Measurements from ENCODE around the gene NEK7. TPM values are rescaled to one million over a fixed set of nuclear protein-coding genes. Genes with fewer than 3 reads are reported as not detected.
A peak's percentile ranks its signal among the peaks of the same experiment; 100 is the strongest.

The NEK7 gene
- total and polyA plus RNA-seq, 9 of the 15 experiments (the other 6 are each of a cell fraction or from before 2014, with no cell fraction given): 8.5 to 37.3 (median 27.7) TPM

GRCh38 chr1:198156745-198157240, at the start of gene NEK7 (continued):
- TF ChIP-seq RBM17 (IDR thresholded peaks at IDR 0.05; ENCODE audit: borderline replicate concordance, low read depth, low read length) (no peak), ETV6 (IDR thresholded peaks at IDR 0.05; ENCODE audit: borderline replicate concordance in 1 of 2, low read depth in 2 of 2, low read length in 1 of 2) (no peak), ETV6 (CRISPR knock-in tag; IDR thresholded peaks at IDR 0.05; ENCODE audit: borderline replicate concordance) (no peak), MCM2 (IDR thresholded peaks at IDR 0.05; ENCODE audit: low read depth) (no peak), COPS2 (conservative IDR thresholded peaks at IDR 0.05) (no peak), POLR2G (IDR thresholded peaks at IDR 0.05; ENCODE audit: low read depth, low read length) (peak; percentile 97), ZNF589 (CRISPR knock-in tag; IDR thresholded peaks at IDR 0.05; ENCODE audit: low read depth) (no peak), ZFPM2 (CRISPR knock-in tag; IDR thresholded peaks at IDR 0.05) (no peak), SIX5 (IDR thresholded peaks at IDR 0.05; ENCODE audit: borderline replicate concordance in 1 of 2, insufficient read depth in 1 of 2, low read depth in 1 of 2, low read length in 2 of 2) (no peak), POLR2B (IDR thresholded peaks at IDR 0.05; ENCODE audit: low read depth, partially characterized antibody) (peak; percentile 68), DACH1 (IDR thresholded peaks at IDR 0.05; ENCODE audit: partially characterized antibody) (no peak), HDAC1 (IDR thresholded peaks at IDR 0.05) (no peak), PYGO2 (tag; IDR thresholded peaks at IDR 0.05) (no peak), CBFA2T2 (conservative IDR thresholded peaks at IDR 0.05) (no peak), MXD1 (CRISPR knock-in tag; IDR thresholded peaks at IDR 0.05; ENCODE audit: borderline replicate concordance, poor library complexity, severe bottlenecking) (no peak), NFIX (CRISPR knock-in tag; IDR thresholded peaks at IDR 0.05; ENCODE audit: low read depth) (no peak), FOXA3 (CRISPR knock-in tag; conservative IDR thresholded peaks at IDR 0.05 in 1 of 2, IDR thresholded peaks at IDR 0.05 in 1 of 2) (peak; percentile 88 to 91), HLTF (IDR thresholded peaks at IDR 0.05) (no peak), HOXB6 (CRISPR knock-in tag; IDR thresholded peaks at IDR 0.05; ENCODE audit: borderline replicate concordance) (no peak), GTF2E2 (tag; IDR thresholded peaks at IDR 0.05) (peak; percentile 93; the same call in 1 of the 2 replicates), HMG20B (CRISPR knock-in tag; IDR thresholded peaks at IDR 0.05) (no peak), YBX1 (IDR thresholded peaks at IDR 0.05) (no peak), ZBTB1 (CRISPR knock-in tag; IDR thresholded peaks at IDR 0.05; ENCODE audit: borderline replicate concordance, low read depth) (no peak)
- TF ChIP-seq, protein P1, sequence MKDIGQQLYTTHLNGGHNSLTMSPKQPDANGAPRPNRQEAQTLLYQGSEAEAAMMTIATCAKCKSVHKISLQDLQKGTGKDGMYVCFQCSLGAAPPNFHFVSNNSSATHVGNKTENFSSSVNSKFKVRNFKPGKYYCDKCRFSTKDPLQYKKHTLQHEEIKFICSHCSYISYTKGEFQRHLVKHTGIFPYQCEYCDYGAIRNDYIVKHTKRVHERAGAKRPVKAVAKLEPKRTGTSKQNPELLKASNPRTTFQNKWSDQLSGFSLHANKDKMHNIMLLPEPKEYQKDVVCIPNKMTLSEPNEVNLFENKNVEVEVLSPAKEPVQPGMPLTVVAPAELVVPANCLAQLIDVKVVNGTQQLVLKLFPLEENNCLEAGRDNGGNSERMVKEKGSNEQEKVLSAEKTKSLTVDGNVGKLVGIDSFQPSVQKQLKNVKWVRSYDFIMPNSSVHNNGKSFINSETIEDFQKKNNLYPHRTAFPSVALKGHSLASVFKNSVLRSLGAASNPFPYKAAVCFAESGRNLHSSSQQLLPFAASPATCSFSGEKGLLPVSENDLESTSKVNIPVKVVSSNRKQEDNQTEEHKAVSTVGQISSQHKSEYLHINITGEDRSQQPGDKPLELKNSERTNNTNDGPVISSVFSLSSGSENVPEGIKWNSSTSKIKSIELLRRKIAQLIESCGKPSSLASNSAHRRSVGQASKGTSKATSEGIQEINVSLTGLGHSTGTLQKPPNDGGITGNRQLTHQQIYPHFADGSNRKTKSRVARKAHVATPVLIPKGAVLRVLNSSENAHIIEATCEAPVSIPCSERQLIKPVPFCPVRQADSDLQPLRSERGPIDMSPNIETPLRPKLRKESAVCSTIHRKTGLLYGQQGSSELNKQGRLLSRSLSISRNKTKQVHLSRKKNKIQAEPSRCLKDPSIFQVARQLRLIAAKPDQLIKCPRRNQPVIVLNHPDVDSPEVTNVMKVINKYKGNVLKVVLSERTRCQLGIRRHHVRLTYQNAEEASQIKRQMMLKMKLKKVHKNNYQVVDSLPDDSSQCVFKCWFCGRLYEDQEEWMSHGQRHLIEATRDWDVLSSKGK (CRISPR knock-in tag; IDR thresholded peaks at IDR 0.05): no peak
- TF ChIP-seq, protein P2, sequence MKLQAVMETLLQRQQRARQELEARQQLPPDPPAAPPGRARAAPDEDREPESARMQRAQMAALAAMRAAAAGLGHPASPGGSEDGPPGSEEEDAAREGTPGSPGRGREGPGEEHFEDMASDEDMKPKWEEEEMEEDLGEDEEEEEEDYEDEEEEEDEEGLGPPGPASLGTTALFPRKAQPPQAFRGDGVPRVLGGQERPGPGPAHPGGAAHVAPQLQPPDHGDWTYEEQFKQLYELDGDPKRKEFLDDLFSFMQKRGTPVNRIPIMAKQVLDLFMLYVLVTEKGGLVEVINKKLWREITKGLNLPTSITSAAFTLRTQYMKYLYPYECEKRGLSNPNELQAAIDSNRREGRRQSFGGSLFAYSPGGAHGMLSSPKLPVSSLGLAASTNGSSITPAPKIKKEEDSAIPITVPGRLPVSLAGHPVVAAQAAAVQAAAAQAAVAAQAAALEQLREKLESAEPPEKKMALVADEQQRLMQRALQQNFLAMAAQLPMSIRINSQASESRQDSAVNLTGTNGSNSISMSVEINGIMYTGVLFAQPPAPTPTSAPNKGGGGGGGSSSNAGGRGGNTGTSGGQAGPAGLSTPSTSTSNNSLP (IDR thresholded peaks at IDR 0.05; ENCODE audit: borderline replicate concordance, low read depth, low read length): no peak
